Stimulated activated CD8-positive, alpha-beta memory T cell treated with anti-CD3 and anti-CD28 coated beads, Interleukin-7, amount 100 ng/mL, for 4 hours (primary cell): Measurements from ENCODE around the gene ARMH4.

Experiments
- DNase-seq, 2 donors: peaks; one replicate each; pipeline ENCODE4 v3.0.0-alpha.2; 2020; ENCODE audit warnings: low read depth in 2 of 2

The ARMH4 gene

GRCh38 chr14:58152014-58152857, at the start of gene ARMH4:
Gene ARMH4 (minus strand): TSS chr14:58152213. CDS start chr14:58139358, 12,855 bp downstream.
- DNase-seq = peak; percentile 41 to 64

- no peak for DNase-seq
Observed at GRCh38 chr14:58200846-58201245, 48.8 kb upstream of the ARMH4 start.

GRCh38 chr14:58200480-58200841, 48.4 kb upstream of the ARMH4 start:
- DNase-seq = no peak

- DNase-seq = peak; percentile 75 to 85
Observed at GRCh38 chr14:58199726-58200479, 47.9 kb upstream of the ARMH4 start, which contains the start of gene ACTR10. Gene ACTR10 (plus strand): TSS chr14:58200149. CDS start chr14:58200218, 69 bp downstream.

GRCh38 chr14:58198086-58198485, 46.1 kb upstream of the ARMH4 start:
- DNase-seq = no peak

GRCh38 chr14:58196198-58196597, 44.2 kb upstream of the ARMH4 start:
- no peak for DNase-seq

- no peak for DNase-seq
Observed at GRCh38 chr14:58193542-58193941, 41.5 kb upstream of the ARMH4 start.

- no peak for DNase-seq
Observed at GRCh38 chr14:58191763-58192601, 40.0 kb upstream of the ARMH4 start.

- DNase-seq = no peak
Observed at GRCh38 chr14:58189176-58189575, 37.2 kb upstream of the ARMH4 start.

GRCh38 chr14:58177125-58177524, 25.1 kb upstream of the ARMH4 start:
- DNase-seq = no peak

- peak; percentile 13 to 15 for DNase-seq
Observed at GRCh38 chr14:58171090-58171489, 19.1 kb upstream of the ARMH4 start.

- no peak for DNase-seq
Observed at GRCh38 chr14:58167891-58168290, 15.9 kb upstream of the ARMH4 start.

GRCh38 chr14:58167057-58167456, 15.0 kb upstream of the ARMH4 start:
- DNase-seq = no peak

GRCh38 chr14:58166005-58166983, 14.3 kb upstream of the ARMH4 start:
- DNase-seq = peak; percentile 56 to 58

- no peak for DNase-seq
Observed at GRCh38 chr14:58160561-58160960, 8.5 kb upstream of the ARMH4 start.

- DNase-seq = no peak
Observed at GRCh38 chr14:58151133-58152013, 640 bp downstream of the ARMH4 start.

GRCh38 chr14:58150243-58150805, 1.7 kb downstream of the ARMH4 start:
- no peak for DNase-seq

GRCh38 chr14:58149196-58149595, 2.8 kb downstream of the ARMH4 start:
- DNase-seq = no peak

- no peak for DNase-seq
Observed at GRCh38 chr14:58146399-58146798, 5.6 kb downstream of the ARMH4 start.
